Hepatocyte (in vitro differentiated cells): Measurements from ENCODE around the gene PCDHGA7. TPM values are rescaled to one million over a fixed set of nuclear protein-coding genes. Genes with fewer than 3 reads are reported as not detected.

ENCODE experiments used
- DNase-seq: peaks from one replicate; pipeline ENCODE4 v3.0.0-alpha.2; 2016; ENCODE audit warnings: low spot score
- H2AFZ ChIP-seq: fragments of 200-600 bp; sonication (generic); 2 replicates; pipeline ENCODE4 v1.6.0; 2016; ENCODE audit warnings: antibody characterized with exemption, mild to moderate bottlenecking
- H3K27ac ChIP-seq: fragments of 200-600 bp; sonication (generic); 2 replicates; pipeline ENCODE4 v1.5.1; 2016; ENCODE audit warnings: mild to moderate bottlenecking
- H3K27me3 ChIP-seq: fragments of 200-600 bp; sonication (generic); 2 replicates; pipeline ENCODE4 v1.6.1; 2016
- H3K36me3 ChIP-seq: fragments of 200-600 bp; sonication (generic); replicated peaks from 2 replicates; pipeline ENCODE4 v1.5.1; 2016; ENCODE audit warnings: low read depth; ENCODE audit not compliant: insufficient read depth
- H3K4me1 ChIP-seq: fragments of 200-600 bp; sonication (generic); 2 replicates; pipeline ENCODE4 v1.5.1; 2016; ENCODE audit warnings: mild to moderate bottlenecking, moderate library complexity; ENCODE audit not compliant: insufficient read depth
- H3K4me2 ChIP-seq: fragments of 200-600 bp; sonication (generic); 2 replicates; pipeline ENCODE4 v1.6.0; 2016
- H3K4me3 ChIP-seq: fragments of 200-600 bp; sonication (generic); 2 replicates; pipeline ENCODE4 v1.5.1; 2016; ENCODE audit warnings: mild to moderate bottlenecking
- H3K79me2 ChIP-seq: fragments of 200-600 bp; sonication (generic); 2 replicates; pipeline ENCODE4 v1.6.0; 2017; ENCODE audit warnings: mild to moderate bottlenecking
- H3K9me2 ChIP-seq: fragments of 200-600 bp; sonication (generic); replicated peaks from 2 replicates; pipeline ENCODE4 v1.6.0; 2017; ENCODE audit warnings: mild to moderate bottlenecking; ENCODE audit not compliant: insufficient read depth
- H3K9me3 ChIP-seq: fragments of 200-600 bp; sonication (generic); 2 replicates; pipeline ENCODE4 v1.5.1; 2016; ENCODE audit warnings: low read depth, mild to moderate bottlenecking
- H4K20me1 ChIP-seq: fragments of 200-600 bp; sonication (generic); 2 replicates; pipeline ENCODE4 v1.6.0; 2016; ENCODE audit warnings: mild to moderate bottlenecking; ENCODE audit not compliant: insufficient read depth, poor library complexity, severe bottlenecking
- CTCF ChIP-seq: fragments of 200-600 bp; sonication (generic); IDR thresholded peaks from 2 replicates; pipeline ENCODE4 v1.5.1; 2016; ENCODE audit warnings: antibody characterized with exemption, mild to moderate bottlenecking; ENCODE audit not compliant: poor library complexity
- EZH2 ChIP-seq: fragments of 200-600 bp; sonication (generic); IDR thresholded peaks from 2 replicates; pipeline ENCODE4 v1.6.1; 2016; ENCODE audit warnings: antibody characterized with exemption, mild to moderate bottlenecking, borderline replicate concordance
- EZH2phosphoT487 ChIP-seq: fragments of 200-600 bp; sonication (generic); IDR thresholded peaks from one replicate; pipeline ENCODE4 v1.6.1; 2018; ENCODE audit warnings: antibody characterized with exemption, mild to moderate bottlenecking, low read depth, moderate library complexity; ENCODE audit not compliant: unreplicated experiment, severe bottlenecking
- WGBS: methylation state at CpG from one replicate; pipeline ENCODE4 v1.1.6; 2016; ENCODE audit warnings: low lambda C conversion rate; ENCODE audit errors: missing lambda C conversion rate; 5-methylcytosine and 5-hydroxymethylcytosine counted together
- polyA plus RNA-seq: library from polyadenylated mRNA; unstranded; fragments of >200 nt; fragmentation: Nextera tagmentation; extraction: Ambion mirVana; gene quantifications from 2 replicates; pipeline ENCODE4 v1.2.1, GENCODE V29; 2016
- total RNA-seq: library from RNA; depleted of rRNA; stranded (reverse); fragments of >200 nt; gene quantifications from 2 replicates; pipeline ENCODE4 v1.2.3, GENCODE V29; 2014

Gene PCDHGA7
- total and polyA plus RNA-seq, 2 experiments from 2014 or later, result 0.10 TPM; not detected in 1

DNA sequence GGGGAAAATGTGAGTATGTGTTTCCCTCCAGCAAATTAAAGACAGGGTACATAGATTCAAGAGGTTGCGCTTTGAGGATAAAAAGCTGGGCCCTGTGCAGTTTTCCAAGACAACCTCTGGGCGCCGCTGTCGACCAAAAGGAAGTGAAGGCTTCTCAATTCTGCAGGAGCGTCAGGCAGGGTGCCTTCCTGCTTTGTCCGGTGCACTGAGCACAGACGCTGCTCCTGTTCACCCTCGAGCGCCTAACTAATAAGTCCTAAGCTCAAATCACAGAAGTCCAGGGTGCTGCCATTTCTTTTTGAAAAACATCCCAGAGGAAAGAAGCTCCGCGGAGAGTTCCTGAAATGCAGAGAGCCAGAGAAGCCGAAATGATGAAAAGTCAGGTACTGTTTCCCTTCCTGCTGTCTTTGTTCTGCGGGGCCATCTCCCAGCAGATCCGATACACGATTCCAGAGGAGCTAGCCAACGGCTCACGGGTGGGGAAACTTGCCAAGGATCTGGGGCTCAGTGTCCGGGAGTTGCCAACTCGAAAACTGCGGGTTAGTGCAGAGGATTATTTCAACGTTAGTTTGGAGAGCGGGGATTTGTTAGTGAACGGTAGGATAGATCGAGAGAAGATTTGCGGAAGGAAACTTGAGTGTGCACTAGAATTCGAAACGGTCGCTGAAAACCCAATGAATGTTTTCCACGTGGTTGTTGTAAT lies 32.5 kb upstream of the PCDHGA7 start, which contains the start of gene PCDHGB1:
PCDHGB1 (plus strand) TSS at position 183 of the 703 bp plus-strand sequence; CDS start at position 345, 162 bp downstream.
- Histone ChIP-seq H3K9me2 (no peaks in the 10 kb centered on the region), H3K4me1 (no peaks in the 10 kb centered on the region), H2AFZ (no peak within 1 kb of the TSS), H3K36me3 (no peaks in the 10 kb centered on the region), H3K4me2 (no peak within 1 kb of the TSS), H3K79me2 (no peaks in the 10 kb centered on the region), H4K20me1 (no peaks in the 10 kb centered on the region), H3K4me3 (no peak within 1 kb of the TSS), H3K9me3 (no peaks in the 10 kb centered on the region), H3K27ac (no peak within 1 kb of the TSS), H3K27me3 (no peaks in the 10 kb centered on the region)
- DNase-seq, result no peak
- TF ChIP-seq EZH2phosphoT487 (no peak), EZH2 (no peak), CTCF (no peak)
- 67% methylated on average over 29 of the region's 29 CpGs for WGBS

DNA sequence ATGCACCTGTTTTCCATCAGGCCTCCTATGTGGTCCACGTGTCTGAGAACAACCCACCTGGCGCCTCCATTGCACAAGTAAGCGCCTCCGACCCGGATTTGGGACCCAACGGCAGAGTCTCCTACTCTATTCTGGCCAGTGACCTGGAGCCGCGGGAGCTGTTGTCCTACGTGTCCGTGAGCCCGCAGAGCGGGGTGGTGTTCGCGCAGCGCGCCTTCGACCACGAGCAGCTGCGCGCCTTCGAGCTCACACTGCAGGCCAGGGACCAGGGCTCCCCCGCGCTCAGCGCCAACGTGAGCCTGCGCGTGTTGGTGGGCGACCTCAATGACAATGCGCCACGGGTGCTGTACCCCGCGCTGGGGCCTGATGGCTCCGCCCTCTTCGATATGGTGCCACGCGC lies 31.0 kb upstream of the PCDHGA7 start:
- TF ChIP-seq EZH2, result no peak
- Histone ChIP-seq H3K36me3 (no peaks in the 10 kb centered on the region), H3K27ac (no peak overlapping the region), H3K4me2 (no peak overlapping the region), H4K20me1 (no peaks in the 10 kb centered on the region), H3K27me3 (no peaks in the 10 kb centered on the region), H3K79me2 (no peaks in the 10 kb centered on the region), H3K9me2 (no peaks in the 10 kb centered on the region), H2AFZ (no peak overlapping the region), H3K9me3 (no peaks in the 10 kb centered on the region), H3K4me3 (no peak overlapping the region), H3K4me1 (no peaks in the 10 kb centered on the region)
- WGBS, result 95% methylated on average over 30 of the region's 36 CpGs
- no peak for DNase-seq

GRCh38 chr5:141354900-141355469 lies 27.6 kb upstream of the PCDHGA7 start, which contains the start of gene PCDHGA4:
Gene PCDHGA4, plus strand, starts transcription at chr5:141355021. Its CDS starts 87 bp downstream, at chr5:141355108.
- H3K79me2 ChIP-seq, result no peaks in the 10 kb centered on the region
- 94% methylated on average over 29 of the region's 29 CpGs for WGBS
- TF ChIP-seq CTCF (no peak), EZH2 (no peak), EZH2phosphoT487 (no peak)
- H3K4me2 ChIP-seq, result no peak within 1 kb of the TSS
- H4K20me1 ChIP-seq, result no peaks in the 10 kb centered on the region
- no peak for DNase-seq
- no peak within 1 kb of the TSS for H3K27ac ChIP-seq
- no peaks in the 10 kb centered on the region for H3K9me2 ChIP-seq
- H3K27me3 ChIP-seq, result no peaks in the 10 kb centered on the region
- no peaks in the 10 kb centered on the region for H3K9me3 ChIP-seq
- no peak within 1 kb of the TSS for H2AFZ ChIP-seq
- H3K4me3 ChIP-seq, result no peak within 1 kb of the TSS
- H3K36me3 ChIP-seq, result no peaks in the 10 kb centered on the region
- H3K4me1 ChIP-seq, result no peaks in the 10 kb centered on the region

DNA sequence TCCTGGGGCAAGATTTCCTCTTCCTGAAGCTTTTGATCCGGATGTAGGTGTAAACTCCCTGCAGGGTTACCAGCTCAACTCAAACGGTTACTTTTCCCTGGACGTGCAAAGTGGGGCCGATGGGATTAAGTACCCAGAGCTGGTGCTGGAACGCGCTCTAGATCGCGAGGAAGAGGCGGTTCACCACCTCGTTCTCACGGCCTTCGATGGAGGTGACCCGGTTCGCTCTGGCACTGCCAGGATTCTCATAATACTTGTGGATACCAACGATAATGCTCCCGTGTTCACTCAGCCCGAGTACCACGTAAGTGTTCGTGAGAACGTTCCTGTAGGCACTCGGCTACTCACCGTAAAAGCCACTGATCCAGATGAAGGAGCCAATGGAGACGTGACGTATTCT lies 26.9 kb upstream of the PCDHGA7 start:
- no peaks in the 10 kb centered on the region for H3K27me3 ChIP-seq

More for the DNA sequence above, 26.9 kb upstream of the PCDHGA7 start:
- Histone ChIP-seq H2AFZ (no peak overlapping the region), H3K36me3 (no peaks in the 10 kb centered on the region), H3K4me3 (no peak overlapping the region), H3K27ac (no peak overlapping the region), H3K4me2 (no peak overlapping the region), H3K4me1 (no peaks in the 10 kb centered on the region), H4K20me1 (no peaks in the 10 kb centered on the region), H3K9me2 (no peaks in the 10 kb centered on the region), H3K79me2 (no peaks in the 10 kb centered on the region), H3K9me3 (no peaks in the 10 kb centered on the region)
- WGBS, result 94% methylated on average over 24 of the region's 24 CpGs
- TF ChIP-seq CTCF, result no peak
- no peak for TF ChIP-seq EZH2phosphoT487
- TF ChIP-seq EZH2, result no peak
- no peak for DNase-seq
